Memory B cell (primary cell): ENCODE measurements around the gene ZNF195.

Experiments used
- ATAC-seq: fragments of 150-1000 bp; cut with Tn5 transposase; 2 replicates; pipeline ENCODE4 v1.10.0; 2021; ENCODE audit warnings: low read depth, mild to moderate bottlenecking, moderate library complexity
- DNase-seq, 2 donors: peaks; one replicate each; pipeline ENCODE4 v3.0.0; 2022; ENCODE audit warnings: low spot score in 2 of 2
- H3K27ac Mint-ChIP-seq: one replicate; pipeline ENCODE4 v1.8.0; 2022; ENCODE audit warnings: mild to moderate bottlenecking, moderate library complexity, mixed read lengths
- H3K27me3 Mint-ChIP-seq: one replicate; pipeline ENCODE4 v1.8.0; 2022; ENCODE audit warnings: mixed read lengths
- H3K36me3 Mint-ChIP-seq: one replicate; pipeline ENCODE4 v1.8.0; 2022; ENCODE audit warnings: mild to moderate bottlenecking, mixed read lengths
- H3K4me1 Mint-ChIP-seq: one replicate; pipeline ENCODE4 v1.8.0; 2022; ENCODE audit warnings: mixed read lengths
- H3K4me3 Mint-ChIP-seq: one replicate; pipeline ENCODE4 v1.8.0; 2022; ENCODE audit warnings: mild to moderate bottlenecking, moderate library complexity, mixed read lengths
- H3K9me3 Mint-ChIP-seq: one replicate; pipeline ENCODE4 v1.8.0; 2022; ENCODE audit warnings: mixed read lengths

Gene ZNF195

GRCh38 chr11:3382613-3383285 lies 3.8 kb upstream of the ZNF195 start:
- H3K4me1 Mint-ChIP-seq: peaks cover 5% of the 10 kb centered on the region
- no peak overlapping the region for H3K27ac Mint-ChIP-seq
- no peak overlapping the region for H3K4me3 Mint-ChIP-seq
- ATAC-seq (no peak), DNase-seq (no peak)
- H3K9me3 Mint-ChIP-seq: peaks cover 4% of the 10 kb centered on the region
- peaks cover 4% of the 10 kb centered on the region for H3K36me3 Mint-ChIP-seq
- H3K27me3 Mint-ChIP-seq: peaks cover 8% of the 10 kb centered on the region

DNA sequence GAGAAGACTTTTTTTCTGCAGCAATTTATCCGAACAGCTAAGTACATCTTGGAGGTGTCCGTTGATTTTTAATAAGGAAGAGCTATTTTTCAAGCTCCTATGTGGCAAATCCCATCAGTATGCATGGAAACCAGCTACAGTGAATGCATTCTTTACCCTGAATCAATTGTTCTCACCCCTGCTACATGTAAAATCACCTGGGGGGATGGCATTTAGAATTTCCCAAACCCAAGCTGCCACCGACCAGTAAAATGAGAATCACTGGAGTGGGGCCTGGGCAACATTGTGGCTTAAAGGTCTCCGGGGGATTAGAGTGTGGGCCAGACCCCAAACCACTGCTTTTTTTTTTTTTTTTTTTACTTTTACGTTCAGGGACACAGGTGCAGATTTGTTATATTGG lies 2.8 kb upstream of the ZNF195 start:
- H3K27me3 Mint-ChIP-seq: peaks cover 8% of the 10 kb centered on the region
- H3K4me1 Mint-ChIP-seq: peaks cover 9% of the 10 kb centered on the region
- DNase-seq (no peak), ATAC-seq (no peak)
- H3K36me3 Mint-ChIP-seq: peaks cover 7% of the 10 kb centered on the region
- peaks cover 4% of the 10 kb centered on the region for H3K9me3 Mint-ChIP-seq
- H3K4me3 Mint-ChIP-seq: no peak overlapping the region
- no peak overlapping the region for H3K27ac Mint-ChIP-seq

DNA sequence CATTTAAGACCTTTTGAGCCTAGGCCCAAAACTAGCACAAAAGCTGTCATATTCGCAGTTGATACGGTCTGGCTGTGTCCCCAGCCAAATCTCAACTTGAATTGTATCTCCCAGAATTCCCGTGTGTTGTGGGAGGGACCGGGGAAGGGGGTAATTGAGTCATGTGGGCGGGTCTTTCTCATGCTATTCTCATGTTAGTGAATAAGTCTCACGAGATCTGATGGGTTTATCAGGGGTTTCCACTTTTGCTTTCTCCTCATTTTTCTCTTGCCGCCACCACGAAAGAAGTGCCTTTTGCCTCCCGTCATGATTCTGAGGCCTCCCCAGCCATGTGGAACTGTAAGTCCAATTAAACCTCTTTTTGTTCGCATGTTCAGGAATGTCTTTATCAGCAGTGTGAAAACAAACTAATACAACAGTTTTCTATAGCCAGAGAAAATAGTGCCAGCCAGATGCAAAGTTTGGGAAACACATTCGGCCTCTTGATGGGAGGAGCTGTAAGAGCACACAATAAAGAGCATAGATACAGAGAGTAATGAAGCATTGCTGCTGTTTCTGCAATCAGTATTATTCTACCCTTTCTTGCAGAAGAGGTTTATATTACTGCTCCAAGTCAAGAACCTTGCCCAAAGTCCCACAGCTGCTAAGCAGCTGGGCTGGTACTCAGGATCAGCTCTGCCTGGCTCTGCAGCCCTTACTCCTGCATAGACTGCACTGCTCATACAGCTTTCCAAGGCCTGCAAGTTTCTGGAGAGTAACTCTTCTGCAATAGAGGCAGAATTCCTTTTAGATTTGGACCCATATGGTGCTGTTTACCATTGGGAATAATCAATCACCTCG lies 2.0 kb upstream of the ZNF195 start:
- peaks cover 9% of the 10 kb centered on the region for H3K36me3 Mint-ChIP-seq
- peaks cover 4% of the 10 kb centered on the region for H3K27me3 Mint-ChIP-seq
- no peak overlapping the region for H3K27ac Mint-ChIP-seq
- no peak overlapping the region for H3K4me3 Mint-ChIP-seq
- ATAC-seq (no peak), DNase-seq (no peak)
- peaks cover 11% of the 10 kb centered on the region for H3K4me1 Mint-ChIP-seq
- H3K9me3 Mint-ChIP-seq: peaks cover 2% of the 10 kb centered on the region

- Mint-ChIP-seq H3K36me3 (peaks cover 38% of the 10 kb centered on the region), H3K4me1 (peaks cover 16% of the 10 kb centered on the region), H3K4me3 (no peak overlapping the region), H3K27ac (no peak overlapping the region), H3K9me3 (no peaks in the 10 kb centered on the region), H3K27me3 (no peaks in the 10 kb centered on the region)
- DNase-seq (no peak), ATAC-seq (no peak)
Measured at GRCh38 chr11:3375552-3375951, 3.4 kb downstream of the ZNF195 start.

DNA sequence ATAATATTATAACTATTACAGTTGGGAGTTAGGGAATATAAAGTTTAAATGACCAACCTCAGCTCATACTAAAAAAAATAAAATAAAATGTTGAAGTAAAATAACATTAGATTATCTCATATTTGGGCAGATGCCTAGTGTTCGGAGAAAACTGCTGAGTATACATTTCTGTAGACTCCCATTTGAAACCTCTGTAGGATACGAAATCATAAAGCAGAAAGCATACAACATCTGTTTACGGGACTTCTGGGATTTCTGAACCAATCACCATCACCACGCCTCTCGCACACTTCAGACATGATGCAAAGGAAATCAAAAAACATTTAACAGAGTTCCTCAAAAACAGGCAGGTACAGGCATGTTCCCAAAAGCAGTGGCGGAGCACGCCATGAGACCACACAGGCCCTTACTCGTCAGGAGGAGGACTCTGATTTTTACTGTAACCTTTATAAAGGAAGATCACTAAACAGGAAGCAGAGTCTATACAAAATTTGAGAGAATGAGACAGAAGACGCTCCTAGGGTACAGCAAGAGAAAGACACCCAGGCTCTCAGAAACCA lies 8.6 kb downstream of the ZNF195 start:
- no peaks in the 10 kb centered on the region for H3K27me3 Mint-ChIP-seq
- H3K4me3 Mint-ChIP-seq: no peak overlapping the region
- ATAC-seq: no peak
- H3K36me3 Mint-ChIP-seq: peaks cover 63% of the 10 kb centered on the region
- H3K4me1 Mint-ChIP-seq: peaks cover 4% of the 10 kb centered on the region
- no peak overlapping the region for H3K27ac Mint-ChIP-seq
- no peak for DNase-seq
- H3K9me3 Mint-ChIP-seq: peaks cover 2% of the 10 kb centered on the region

DNA sequence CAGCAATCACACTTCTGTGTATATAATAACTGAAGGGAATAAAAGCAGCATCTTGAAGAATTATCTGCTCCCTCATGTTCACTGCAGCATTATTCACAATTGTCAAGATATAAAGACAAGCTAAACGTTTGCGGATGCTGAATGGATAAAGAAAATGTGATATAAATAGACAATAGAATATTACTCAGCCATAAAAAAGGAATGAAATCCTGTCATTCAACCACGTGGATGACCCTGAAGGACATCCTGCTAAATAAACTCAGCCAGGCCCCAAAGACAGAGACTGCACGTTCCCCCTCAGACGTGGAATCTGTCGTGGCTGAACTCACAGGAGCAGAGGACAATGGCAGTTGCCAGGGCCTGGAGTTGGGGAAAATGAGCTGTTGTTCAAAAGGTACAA lies 9.6 kb downstream of the ZNF195 start:
- peaks cover 70% of the 10 kb centered on the region for H3K36me3 Mint-ChIP-seq

DNA sequence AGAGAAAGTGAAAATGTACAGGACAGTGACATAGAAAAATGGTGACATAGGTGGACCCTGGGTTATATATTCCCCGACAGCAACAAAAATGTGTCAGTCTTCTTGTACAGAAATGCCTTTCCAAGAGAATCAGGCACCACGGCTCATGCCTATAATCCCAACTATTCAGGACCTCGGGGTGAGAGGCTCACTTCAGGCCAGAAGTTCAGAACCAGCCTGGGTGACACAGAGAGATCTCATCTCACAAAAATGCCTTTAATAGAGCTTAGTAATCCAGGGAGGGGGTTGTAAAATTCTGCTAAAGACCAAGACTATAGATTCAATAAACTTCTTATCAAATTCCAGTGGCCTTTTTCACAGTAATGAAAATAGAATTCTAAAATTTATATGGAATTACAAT lies 10.7 kb downstream of the ZNF195 start:
- Mint-ChIP-seq H3K27me3 (no peaks in the 10 kb centered on the region), H3K4me3 (no peak overlapping the region), H3K27ac (no peak overlapping the region), H3K9me3 (peaks cover 11% of the 10 kb centered on the region), H3K4me1 (peaks cover 2% of the 10 kb centered on the region), H3K36me3 (peaks cover 75% of the 10 kb centered on the region)
- DNase-seq (no peak), ATAC-seq (no peak)

More for the DNA sequence above, 9.6 kb downstream of the ZNF195 start:
- no peak for DNase-seq
- Mint-ChIP-seq H3K4me3 (no peak overlapping the region), H3K9me3 (peaks cover 7% of the 10 kb centered on the region), H3K27me3 (no peaks in the 10 kb centered on the region), H3K27ac (no peak overlapping the region), H3K4me1 (peaks cover 4% of the 10 kb centered on the region)
- ATAC-seq: no peak

GRCh38 chr11:3367221-3367620 lies 11.7 kb downstream of the ZNF195 start:
- ATAC-seq: no peak
- Mint-ChIP-seq H3K36me3 (peaks cover 81% of the 10 kb centered on the region), H3K4me1 (peaks cover 2% of the 10 kb centered on the region), H3K9me3 (peaks cover 17% of the 10 kb centered on the region), H3K4me3 (no peak overlapping the region), H3K27ac (no peak overlapping the region), H3K27me3 (no peaks in the 10 kb centered on the region)
- no peak for DNase-seq

DNA sequence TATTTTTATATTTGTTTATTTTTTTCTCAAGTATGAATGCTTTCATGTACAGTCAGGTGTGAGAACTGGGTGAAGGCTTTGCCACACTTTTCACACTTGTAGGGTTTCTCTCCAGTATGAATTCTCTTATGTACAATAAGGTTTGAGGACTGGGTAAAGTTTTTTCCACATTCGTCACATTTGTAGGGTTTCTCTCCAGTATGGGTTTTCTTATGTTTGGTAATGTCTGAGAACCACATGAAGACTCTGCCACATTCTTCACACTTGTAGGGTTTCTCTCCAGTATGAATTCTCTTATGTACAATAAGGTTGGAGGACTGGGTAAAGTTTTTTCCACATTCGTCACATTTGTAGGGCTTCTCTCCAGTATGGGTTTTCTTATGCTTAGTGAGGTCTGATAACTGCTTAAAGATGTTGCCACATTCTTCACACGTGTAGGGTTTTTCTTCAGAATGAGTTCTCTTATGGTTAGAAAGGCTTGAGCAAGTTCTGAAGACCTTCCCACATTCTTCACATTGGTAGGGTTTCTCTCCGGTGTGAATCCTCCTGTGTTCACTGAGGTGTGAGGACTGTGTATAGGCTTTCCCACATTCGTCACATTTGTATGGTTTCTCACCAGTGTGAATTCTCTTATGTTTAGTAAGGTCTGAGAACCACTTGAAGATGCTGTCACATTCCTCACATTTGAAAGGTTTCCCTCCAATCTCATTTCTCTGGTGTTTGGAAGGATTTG lies 19.7 kb downstream of the ZNF195 start:
- peaks cover 31% of the 10 kb centered on the region for H3K9me3 Mint-ChIP-seq
- H3K4me1 Mint-ChIP-seq: no peaks in the 10 kb centered on the region
- H3K27ac Mint-ChIP-seq: no peak overlapping the region
- no peaks in the 10 kb centered on the region for H3K27me3 Mint-ChIP-seq
- no peak overlapping the region for H3K4me3 Mint-ChIP-seq
- H3K36me3 Mint-ChIP-seq: peaks cover 69% of the 10 kb centered on the region
- DNase-seq (no peak), ATAC-seq (no peak)

- Mint-ChIP-seq H3K27ac (no peak overlapping the region), H3K9me3 (peaks cover 27% of the 10 kb centered on the region), H3K27me3 (no peaks in the 10 kb centered on the region), H3K4me1 (no peaks in the 10 kb centered on the region), H3K36me3 (peaks cover 59% of the 10 kb centered on the region), H3K4me3 (no peak overlapping the region)
- ATAC-seq (no peak), DNase-seq (no peak)
Measured at GRCh38 chr11:3357994-3358676, 20.8 kb downstream of the ZNF195 start.

DNA sequence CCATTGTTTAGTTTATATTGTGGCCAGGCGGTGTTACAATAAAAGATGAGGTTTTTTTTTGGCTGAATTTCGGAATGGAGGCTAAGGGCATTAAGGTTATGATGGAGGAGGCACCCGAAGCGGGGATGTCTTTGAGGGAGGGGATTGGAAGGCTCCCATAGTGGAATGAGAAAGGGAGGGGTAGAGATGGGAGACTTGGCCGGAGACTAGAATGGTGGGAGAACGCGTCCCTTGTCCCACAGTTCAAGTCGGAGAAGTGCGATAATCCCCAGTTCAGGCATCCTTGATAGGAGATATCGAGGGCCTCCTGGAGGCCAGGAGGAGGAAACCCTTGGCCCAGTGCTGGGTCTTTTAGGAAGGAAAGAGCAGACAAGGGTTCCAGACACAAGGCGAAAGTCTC lies 21.6 kb downstream of the ZNF195 start:
- peaks cover 51% of the 10 kb centered on the region for H3K36me3 Mint-ChIP-seq
- H3K27ac Mint-ChIP-seq: no peak overlapping the region
- H3K27me3 Mint-ChIP-seq: no peaks in the 10 kb centered on the region
- no peak overlapping the region for H3K4me3 Mint-ChIP-seq
- no peak for ATAC-seq
- no peak for DNase-seq
- no peaks in the 10 kb centered on the region for H3K4me1 Mint-ChIP-seq
- peaks cover 22% of the 10 kb centered on the region for H3K9me3 Mint-ChIP-seq

DNA sequence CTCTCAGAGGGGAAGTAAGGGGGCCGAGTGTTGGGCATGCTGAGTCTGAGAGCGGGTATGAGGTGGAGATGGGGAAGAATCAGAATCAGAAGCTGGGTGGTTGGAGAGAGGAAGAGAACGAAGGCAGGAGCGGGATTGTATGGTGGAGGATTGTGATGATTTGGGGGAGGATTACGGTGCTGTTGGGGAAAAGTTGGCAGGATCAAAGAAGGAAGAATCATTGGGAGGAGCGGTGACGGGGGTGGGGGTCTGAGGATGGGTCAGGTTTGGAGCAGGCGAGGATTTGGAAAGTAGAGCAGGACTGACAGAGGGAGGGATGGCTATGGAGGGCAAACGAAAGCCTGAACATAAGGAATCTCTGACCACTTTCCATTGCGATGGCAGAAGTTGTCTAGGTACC lies 22.1 kb downstream of the ZNF195 start:
- Mint-ChIP-seq H3K27ac (no peak overlapping the region), H3K36me3 (peaks cover 49% of the 10 kb centered on the region), H3K27me3 (no peaks in the 10 kb centered on the region), H3K4me3 (no peak overlapping the region), H3K4me1 (no peaks in the 10 kb centered on the region), H3K9me3 (peaks cover 22% of the 10 kb centered on the region)
- ATAC-seq (no peak), DNase-seq (no peak)

GRCh38 chr11:3353066-3353465 lies 25.9 kb downstream of the ZNF195 start:
- no peak for ATAC-seq
- H3K4me3 Mint-ChIP-seq: no peak overlapping the region
- H3K27me3 Mint-ChIP-seq: no peaks in the 10 kb centered on the region
- H3K27ac Mint-ChIP-seq: no peak overlapping the region
- DNase-seq: no peak
- H3K9me3 Mint-ChIP-seq: peaks cover 20% of the 10 kb centered on the region
- peaks cover 19% of the 10 kb centered on the region for H3K36me3 Mint-ChIP-seq
- H3K4me1 Mint-ChIP-seq: no peaks in the 10 kb centered on the region
